Keratinocyte (primary cell): Measurements from ENCODE around the gene COL4A4. TPM values are rescaled to one million over a fixed set of nuclear protein-coding genes. Genes with fewer than 3 reads are reported as not detected.

Experiments
- DNase-seq: peaks from one replicate; pipeline ENCODE4 v3.0.0-alpha.2; 2011; ENCODE audit warnings: low read depth, missing footprints, low spot score
- FAIRE-seq: peaks from 2 replicates; lab custom pipeline; 2011; peaks lifted over from hg19 to GRCh38; lab: Jason Lieb, UNC
- H2AFZ ChIP-seq: 2 replicates; pipeline ENCODE4 v1.6.0; 2012; ENCODE audit warnings: low read length, control low read depth, inconsistent platforms; ENCODE audit not compliant: control insufficient read depth
- H3K27ac ChIP-seq: 2 replicates; pipeline ENCODE4 v1.5.1; 2011; ENCODE audit warnings: low read length; ENCODE audit not compliant: control insufficient read depth, insufficient read depth
- H3K27me3 ChIP-seq: 3 replicates; pipeline ENCODE4 v1.6.0; 2011; ENCODE audit warnings: low read length; ENCODE audit not compliant: control insufficient read depth, insufficient read depth; ENCODE audit errors: extremely low read depth
- H3K36me3 ChIP-seq, 2 experiments: 2 replicates in 1 of 2; 3 replicates in 1 of 2; pipeline ENCODE4 v1.5.1; 2011; ENCODE audit warnings: low read length in 2 of 2, mild to moderate bottlenecking in 1 of 2; ENCODE audit not compliant: control insufficient read depth in 2 of 2, insufficient read depth in 2 of 2; ENCODE audit errors: extremely low read depth in 1 of 2
- H3K4me1 ChIP-seq: 3 replicates; pipeline ENCODE4 v1.5.1; 2011; ENCODE audit warnings: low read length; ENCODE audit not compliant: control insufficient read depth, insufficient read depth; ENCODE audit errors: extremely low read depth
- H3K4me2 ChIP-seq: 3 replicates; pipeline ENCODE4 v1.6.0; 2011; ENCODE audit warnings: low read depth, low read length; ENCODE audit not compliant: control insufficient read depth, insufficient read depth; ENCODE audit errors: extremely low read depth
- H3K4me3 ChIP-seq, 3 experiments: fragments of 200-600 bp in 1 of 3; sonication (generic) in 1 of 3; 2 replicates in 2 of 3; 3 replicates in 1 of 3; pipeline ENCODE4 v1.5.1; 2011 to 2016; ENCODE audit warnings: low read length in 3 of 3, mild to moderate bottlenecking in 3 of 3, control low read depth in 2 of 3, inconsistent platforms in 1 of 3, low read depth in 1 of 3, mixed read lengths in 1 of 3, mixed run types in 1 of 3, moderate library complexity in 1 of 3; ENCODE audit not compliant: control insufficient read depth in 2 of 3, insufficient read depth in 2 of 3; ENCODE audit errors: extremely low read depth in 1 of 3
- H3K79me2 ChIP-seq: 2 replicates; pipeline ENCODE4 v1.6.0; 2012; ENCODE audit warnings: low read length; ENCODE audit not compliant: control insufficient read depth, insufficient read depth
- H3K9ac ChIP-seq: 3 replicates; pipeline ENCODE4 v1.6.0; 2011; ENCODE audit warnings: low read length; ENCODE audit not compliant: control insufficient read depth, insufficient read depth; ENCODE audit errors: extremely low read depth
- H3K9me1 ChIP-seq: 3 replicates; pipeline ENCODE4 v1.6.0; 2011; ENCODE audit warnings: low read length; ENCODE audit not compliant: control insufficient read depth, insufficient read depth; ENCODE audit errors: extremely low read depth
- H3K9me3 ChIP-seq: 2 replicates; pipeline ENCODE4 v1.5.1; 2012; ENCODE audit warnings: low read depth, low read length; ENCODE audit not compliant: control insufficient read depth
- H4K20me1 ChIP-seq: 3 replicates; pipeline ENCODE4 v1.6.0; 2011; ENCODE audit warnings: low read length; ENCODE audit not compliant: control insufficient read depth, insufficient read depth; ENCODE audit errors: extremely low read depth
- CTCF ChIP-seq, 3 experiments: IDR thresholded peaks in 1 of 3; conservative IDR thresholded peaks in 1 of 3; optimal IDR thresholded peaks in 1 of 3; 2 replicates in 2 of 3; 3 replicates in 1 of 3; pipeline versions ENCODE3 to v1.5.1; 2011; ENCODE audit warnings: low read length in 3 of 3, mild to moderate bottlenecking in 3 of 3, moderate library complexity in 2 of 3, control low read depth in 1 of 3, inconsistent platforms in 1 of 3; ENCODE audit not compliant: insufficient read depth in 2 of 3; ENCODE audit errors: extremely low read depth in 1 of 3
- EZH2 ChIP-seq: IDR thresholded peaks from one replicate; pipeline ENCODE4 v1.6.1; 2012; ENCODE audit warnings: inconsistent platforms, mild to moderate bottlenecking, low read length, moderate library complexity
- dilution Hi-C: fragments of 300-500 bp; cut with MboI; formaldehyde crosslinking; loops from one replicate; pipeline ENCODE4 v1.7.0; 2020; ENCODE audit warnings: low sequenced_read_pairs; ENCODE audit not compliant: extremely low pct_ligation_motif_present
- polyA plus RNA-seq, 5 experiments: library from polyadenylated mRNA; depleted of rRNA in 3 of 5; stranded (reverse) in 3 of 5; stranded (forward) in 1 of 5; unstranded in 1 of 5; fragments of >200 nt; gene quantifications; 1 replicate in 1 of 5; 2 replicates in 3 of 5; 3 replicates in 1 of 5; pipeline versions ENCODE4 v1.2.1 to v1.2.3, GENCODE V29; 2011 to 2012; ENCODE audit warnings: missing spikeins in 2 of 5, low read depth in 1 of 5, low replicate concordance in 1 of 5

COL4A4 gene
- polyA plus RNA-seq, 1 donor (not counting 4 experiments of a cell fraction or from before 2014, with no cell fraction given): not detected

GRCh38 chr2:227099340-227099739 is 64.7 kb downstream of the COL4A4 start:
- H3K79me2 ChIP-seq: no peaks in the 10 kb centered on the region
- no peak overlapping the region for H3K9ac ChIP-seq
- dilution Hi-C loops: no loop called here
- no peak overlapping the region for H3K4me2 ChIP-seq
- H3K27ac ChIP-seq: no peak overlapping the region
- no peaks in the 10 kb centered on the region for H3K36me3 ChIP-seq
- H3K4me1 ChIP-seq: no peaks in the 10 kb centered on the region
- H2AFZ ChIP-seq: no peak overlapping the region
- no peaks in the 10 kb centered on the region for H3K9me3 ChIP-seq
- no peak for TF ChIP-seq CTCF (optimal IDR thresholded peaks at IDR 0.05 in 1 of 3, IDR thresholded peaks at IDR 0.05 in 1 of 3, conservative IDR thresholded peaks at IDR 0.05 in 1 of 3; ENCODE audit: extremely low read depth in 1 of 3, insufficient read depth in 2 of 3, low read length in 3 of 3)
- no peak for TF ChIP-seq EZH2
- H4K20me1 ChIP-seq: no peaks in the 10 kb centered on the region
- H3K4me3 ChIP-seq: no peak overlapping the region
- H3K9me1 ChIP-seq: no peaks in the 10 kb centered on the region
- H3K27me3 ChIP-seq: no peaks in the 10 kb centered on the region
- DNase-seq (no peak), FAIRE-seq (no peak)

GRCh38 chr2:227098162-227098515 is 65.9 kb downstream of the COL4A4 start:
- Histone ChIP-seq H3K4me3 (no peak overlapping the region), H3K27ac (no peak overlapping the region), H3K4me1 (no peaks in the 10 kb centered on the region), H3K36me3 (no peaks in the 10 kb centered on the region), H3K9me1 (no peaks in the 10 kb centered on the region), H3K4me2 (no peak overlapping the region), H4K20me1 (no peaks in the 10 kb centered on the region), H2AFZ (no peak overlapping the region), H3K79me2 (no peaks in the 10 kb centered on the region), H3K27me3 (no peaks in the 10 kb centered on the region), H3K9ac (no peak overlapping the region), H3K9me3 (no peaks in the 10 kb centered on the region)
- TF ChIP-seq EZH2 (no peak), CTCF (optimal IDR thresholded peaks at IDR 0.05 in 1 of 3, IDR thresholded peaks at IDR 0.05 in 1 of 3, conservative IDR thresholded peaks at IDR 0.05 in 1 of 3; ENCODE audit: extremely low read depth in 1 of 3, insufficient read depth in 2 of 3, low read length in 3 of 3) (no peak)
- dilution Hi-C loops: no loop called here
- FAIRE-seq (no peak), DNase-seq (no peak)
